HCT116 (cell line): ENCODE data around the gene GPC5. TPM values are rescaled to one million over a fixed set of nuclear protein-coding genes. Genes with fewer than 3 reads are reported as not detected.

Experiments
- ATAC-seq: fragments of 200-7000 bp; cut with Tn5 transposase; 2 replicates; pipeline ENCODE4 v1.9.1; 2020; ENCODE audit warnings: mild to moderate bottlenecking, moderate library complexity
- BruUV-seq: library from RNA; stranded (reverse); fragments of 400-500 nt; replicated peaks from 2 replicates; lab custom pipeline; 2021; lab: Mats Ljungman, UMichigan
- CTCF ChIA-PET: fragments of 300-600 bp; sonication (Branson Sonifier 250); formaldehyde crosslinking; loops from one replicate; lab custom pipeline; 2021; ENCODE audit warnings: antibody characterized with exemption; lab: Charles Lee
- POLR2A ChIA-PET: fragments of 300-600, 350-600 bp; sonication (Branson Sonifier 250); formaldehyde crosslinking; loops from one replicate; lab custom pipeline; 2021; ENCODE audit warnings: antibody characterized with exemption; lab: Charles Lee
- RAD21 ChIA-PET, 2 experiments: fragments of 300-600 bp; sonication (Branson Sonifier 250); formaldehyde crosslinking; loops; one replicate each; lab custom pipeline; 2023; ENCODE audit warnings: low total read pairs in 2 of 2; ENCODE audit not compliant: uncharacterized antibody in 2 of 2, unreplicated experiment in 2 of 2, low non-redundant PET in 1 of 2; lab: Charles Lee
- DNase-seq: peaks from one replicate; pipeline ENCODE4 v3.0.0-alpha.2; 2010; ENCODE audit warnings: low read depth, low spot score
- H2AFZ ChIP-seq: fragments of 200-600 bp; shearing (Covaris generic), sonication (generic); 2 replicates; pipeline ENCODE4 v1.6.1; 2017; ENCODE audit warnings: low read depth, mixed run types, mixed read lengths, antibody characterized with exemption, low read length; ENCODE audit not compliant: poor library complexity, severe bottlenecking
- H3K27ac ChIP-seq: 2 replicates; pipeline ENCODE4 v1.5.1; 2012; ENCODE audit warnings: low read depth, low read length
- H3K27me3 ChIP-seq: fragments of 200-600 bp; sonication (generic); 2 replicates; pipeline ENCODE4 v1.6.1; 2016; ENCODE audit warnings: mixed run types, low read length, mixed read lengths; ENCODE audit not compliant: insufficient read depth
- H3K36me3 ChIP-seq, 2 experiments: fragments of 200-500 bp in 1 of 2; fragments of 200-600 bp in 1 of 2; sonication (Bioruptor generic) in 1 of 2; sonication (generic) in 1 of 2; 2 replicates each; pipeline versions ENCODE4 v1.5.1 to v1.6.1; 2014 to 2016; ENCODE audit warnings: low read length in 2 of 2, inconsistent platforms in 1 of 2, mixed read lengths in 1 of 2, mixed run types in 1 of 2; ENCODE audit not compliant: insufficient read depth in 2 of 2, control insufficient read depth in 1 of 2
- H3K4me1 ChIP-seq, 2 experiments: fragments of 200-600 bp in 1 of 2; sonication (generic) in 1 of 2; 2 replicates each; pipeline versions ENCODE4 v1.5.1 to v1.6.1; 2012 to 2017; ENCODE audit warnings: low read length in 2 of 2, inconsistent platforms in 1 of 2, mild to moderate bottlenecking in 1 of 2, mixed read lengths in 1 of 2, mixed run types in 1 of 2, moderate library complexity in 1 of 2; ENCODE audit not compliant: insufficient read depth in 2 of 2, control insufficient read depth in 1 of 2
- H3K4me2 ChIP-seq: fragments of 200-600 bp; sonication (generic); 2 replicates; pipeline ENCODE4 v1.6.1; 2017; ENCODE audit warnings: mixed run types, low read length, mixed read lengths
- H3K4me3 ChIP-seq, 2 experiments: fragments of 200-600 bp in 1 of 2; sonication (generic) in 1 of 2; replicated peaks in 1 of 2; 2 replicates each; pipeline ENCODE4 v1.5.1; 2011 to 2016; ENCODE audit warnings: low read length in 2 of 2, control low read depth in 1 of 2, low read depth in 1 of 2, mild to moderate bottlenecking in 1 of 2, mixed read lengths in 1 of 2, mixed run types in 1 of 2
- H3K79me2 ChIP-seq: fragments of 200-600 bp; sonication (generic); 2 replicates; pipeline ENCODE4 v1.6.1; 2017; ENCODE audit warnings: mild to moderate bottlenecking, mixed run types, low read length, moderate library complexity, mixed read lengths; ENCODE audit not compliant: insufficient read depth
- H3K9ac ChIP-seq: fragments of 200-600 bp; sonication (generic); 2 replicates; pipeline ENCODE4 v1.6.1; 2016; ENCODE audit warnings: low read length, mixed read lengths
- H3K9me2 ChIP-seq: fragments of 200-600 bp; sonication (generic), shearing (Covaris generic); 2 replicates; pipeline ENCODE4 v1.6.1; 2017; ENCODE audit warnings: mixed run types, mild to moderate bottlenecking, moderate library complexity; ENCODE audit not compliant: insufficient read depth
- H3K9me3 ChIP-seq, 2 experiments: fragments of 200-500 bp in 1 of 2; fragments of 200-600 bp in 1 of 2; sonication (Bioruptor generic) in 1 of 2; sonication (generic) in 1 of 2; 2 replicates each; pipeline ENCODE4 v1.6.1; 2014 to 2017; ENCODE audit warnings: low read length in 2 of 2, mixed read lengths in 2 of 2, inconsistent platforms in 1 of 2, low read depth in 1 of 2, mild to moderate bottlenecking in 1 of 2, mixed run types in 1 of 2, moderate library complexity in 1 of 2; ENCODE audit not compliant: control insufficient read depth in 1 of 2, insufficient read depth in 1 of 2
- H4K20me1 ChIP-seq: fragments of 200-600 bp; sonication (generic), shearing (Covaris generic); 2 replicates; pipeline ENCODE4 v1.6.1; 2017; ENCODE audit warnings: mixed run types, mild to moderate bottlenecking, moderate library complexity; ENCODE audit not compliant: insufficient read depth
- CBX3 ChIP-seq: IDR thresholded peaks from 2 replicates; pipeline ENCODE4 v1.6.1; 2012; ENCODE audit warnings: low read depth
- CEBPB ChIP-seq: IDR thresholded peaks from 2 replicates; pipeline ENCODE4 v1.6.1; 2012; ENCODE audit warnings: low read depth
- EGR1 ChIP-seq: IDR thresholded peaks from 2 replicates; pipeline ENCODE4 v1.6.1; 2012; ENCODE audit warnings: low read depth
- ELF1 ChIP-seq: IDR thresholded peaks from 2 replicates; pipeline ENCODE4 v1.6.1; 2012; ENCODE audit warnings: low read depth, borderline replicate concordance
- EZH2phosphoT487 ChIP-seq: fragments of 200-600 bp; IDR thresholded peaks from 2 replicates; pipeline ENCODE4 v1.6.1; 2018; ENCODE audit warnings: antibody characterized with exemption, borderline replicate concordance
- MAX ChIP-seq: IDR thresholded peaks from 2 replicates; pipeline ENCODE4 v1.6.1; 2012
- POLR2A ChIP-seq: IDR thresholded peaks from 2 replicates; pipeline ENCODE4 v1.7.0; 2011; ENCODE audit warnings: borderline replicate concordance; ENCODE audit not compliant: insufficient read depth, insufficient read length; ENCODE audit errors: extremely low read depth
- POLR2AphosphoS5 ChIP-seq: IDR thresholded peaks from 2 replicates; pipeline ENCODE4 v1.6.1; 2011; ENCODE audit warnings: mild to moderate bottlenecking, low read depth, low read length, moderate library complexity
- RAD21 ChIP-seq: IDR thresholded peaks from 2 replicates; pipeline ENCODE4 v1.6.1; 2012; ENCODE audit warnings: low read depth, mild to moderate bottlenecking
- REST ChIP-seq: IDR thresholded peaks from 2 replicates; pipeline ENCODE4 v1.6.1; 2012; ENCODE audit warnings: low read depth
- SP1 ChIP-seq: IDR thresholded peaks from 2 replicates; pipeline ENCODE4 v1.6.1; 2012; ENCODE audit warnings: low read depth
- ZNF274 ChIP-seq: fragments of 200-500 bp; sonication (Bioruptor generic); IDR thresholded peaks from 2 replicates; pipeline ENCODE4 v1.6.1; 2014; ENCODE audit warnings: mild to moderate bottlenecking, low read depth, low read length, inconsistent platforms
- intact Hi-C: fragments of 100-400 bp; cut with micrococcal nuclease; formaldehyde crosslinking; loops from 2 replicates; pipeline ENCODE4 v1.10.0; 2022
- total RNA-seq: library from RNA; stranded (reverse); gene quantifications from one replicate; pipeline ENCODE4 v1.2.1, GENCODE V29; 2021; ENCODE audit not compliant: unreplicated experiment

Gene GPC5
- total RNA-seq, 1 experiment from 2014 or later, result not detected

GRCh38 chr13:92716749-92717148 lies 1318.3 kb downstream of the GPC5 start:
- RAD21 ChIA-PET, result no interaction called here
- POLR2A ChIA-PET, result no interaction called here
- H3K9me3 ChIP-seq, result peaks cover 11 to 27% of the 10 kb centered on the region in 2 experiments; a peak in 2 of 4 replicates
- H2AFZ ChIP-seq, result no peak overlapping the region
- ATAC-seq (no peak), DNase-seq (no peak)
- H3K9ac ChIP-seq, result no peak overlapping the region
- intact Hi-C loops, result no loop called here
- no peak overlapping the region for H3K27ac ChIP-seq
- no peaks in the 10 kb centered on the region for H3K4me1 ChIP-seq
- no peaks in the 10 kb centered on the region for H4K20me1 ChIP-seq
- H3K9me2 ChIP-seq, result no peaks in the 10 kb centered on the region
- CTCF ChIA-PET, result no interaction called here
- no peaks in the 10 kb centered on the region for H3K79me2 ChIP-seq
- TF ChIP-seq POLR2AphosphoS5, result no peak
- TF ChIP-seq EGR1, result no peak
- no peak for TF ChIP-seq SP1
- no peak for TF ChIP-seq ELF1
- TF ChIP-seq ZNF274, result no peak
- TF ChIP-seq RAD21, result no peak
- TF ChIP-seq EZH2phosphoT487, result no peak
- TF ChIP-seq MAX, result no peak
- BruUV-seq, result no TSS peak
- no peak overlapping the region for H3K4me2 ChIP-seq
- H3K27me3 ChIP-seq, result no peaks in the 10 kb centered on the region
- H3K4me3 ChIP-seq, result no peak overlapping the region
- H3K36me3 ChIP-seq, result no peaks in the 10 kb centered on the region

- Histone ChIP-seq H3K36me3 (no peaks in the 10 kb centered on the region), H3K27ac (no peak overlapping the region), H3K9ac (no peak overlapping the region), H3K27me3 (no peaks in the 10 kb centered on the region), H3K9me3 (peaks cover 10 to 27% of the 10 kb centered on the region in 2 experiments; a peak in 2 of 4 replicates), H3K4me1 (no peaks in the 10 kb centered on the region), H3K4me2 (no peak overlapping the region), H3K4me3 (no peak overlapping the region), H3K9me2 (no peaks in the 10 kb centered on the region), H3K79me2 (no peaks in the 10 kb centered on the region), H4K20me1 (no peaks in the 10 kb centered on the region), H2AFZ (no peak overlapping the region)
- intact Hi-C loops, result no loop called here
- DNase-seq, result no peak
- TF ChIP-seq SP1 (no peak), REST (no peak), POLR2A (no peak), CBX3 (no peak), CEBPB (no peak)
- BruUV-seq, result no TSS peak
- POLR2A ChIA-PET, result no interaction called here
- CTCF ChIA-PET, result no interaction called here
- RAD21 ChIA-PET, result no interaction called here
- ATAC-seq, result no peak
These were observed 1319.4 kb downstream of the GPC5 start for GRCh38 chr13:92717857-92718256.
